ENCODE measurements around the gene CLMP.

CLMP gene

GRCh38 chr11:123045101-123045500 lies 149.9 kb downstream of the CLMP start:
- Histone ChIP-seq H3K36me3 (ENCODE audit: insufficient read depth, low read length) (no peaks in the 10 kb centered on the region), H4K20me1 (ENCODE audit: insufficient read depth, low read length) (no peaks in the 10 kb centered on the region), H3K4me3 (ENCODE audit: low read depth, low read length, poor library complexity, severe bottlenecking) (no peak overlapping the region), H3K9me2 (ENCODE audit: low read depth, low read length) (no peaks in the 10 kb centered on the region), H3F3A (ENCODE audit: insufficient read depth, low read length) (no peaks in the 10 kb centered on the region), H3K9ac (ENCODE audit: low read length) (no peak overlapping the region), H3K27me3 (ENCODE audit: insufficient read depth, low read length) (no peaks in the 10 kb centered on the region), H3K79me2 (ENCODE audit: insufficient read depth, low read length) (no peaks in the 10 kb centered on the region), H2AFZ (ENCODE audit: low read length) (no peak overlapping the region), H3K4me2 (ENCODE audit: low read length) (no peak overlapping the region), H3K9me3 (ENCODE audit: low read length) (no peaks in the 10 kb centered on the region), H3K4me1 (ENCODE audit: insufficient read depth, low read length, severe bottlenecking) (no peaks in the 10 kb centered on the region), H3K27ac (ENCODE audit: low read depth, low read length, poor library complexity, severe bottlenecking) (no peak overlapping the region)
- TF ChIP-seq, protein P1, sequence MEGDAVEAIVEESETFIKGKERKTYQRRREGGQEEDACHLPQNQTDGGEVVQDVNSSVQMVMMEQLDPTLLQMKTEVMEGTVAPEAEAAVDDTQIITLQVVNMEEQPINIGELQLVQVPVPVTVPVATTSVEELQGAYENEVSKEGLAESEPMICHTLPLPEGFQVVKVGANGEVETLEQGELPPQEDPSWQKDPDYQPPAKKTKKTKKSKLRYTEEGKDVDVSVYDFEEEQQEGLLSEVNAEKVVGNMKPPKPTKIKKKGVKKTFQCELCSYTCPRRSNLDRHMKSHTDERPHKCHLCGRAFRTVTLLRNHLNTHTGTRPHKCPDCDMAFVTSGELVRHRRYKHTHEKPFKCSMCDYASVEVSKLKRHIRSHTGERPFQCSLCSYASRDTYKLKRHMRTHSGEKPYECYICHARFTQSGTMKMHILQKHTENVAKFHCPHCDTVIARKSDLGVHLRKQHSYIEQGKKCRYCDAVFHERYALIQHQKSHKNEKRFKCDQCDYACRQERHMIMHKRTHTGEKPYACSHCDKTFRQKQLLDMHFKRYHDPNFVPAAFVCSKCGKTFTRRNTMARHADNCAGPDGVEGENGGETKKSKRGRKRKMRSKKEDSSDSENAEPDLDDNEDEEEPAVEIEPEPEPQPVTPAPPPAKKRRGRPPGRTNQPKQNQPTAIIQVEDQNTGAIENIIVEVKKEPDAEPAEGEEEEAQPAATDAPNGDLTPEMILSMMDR (IDR thresholded peaks at IDR 0.05; ENCODE audit: low read length): no peak
- no peak for TF ChIP-seq EZH2 (IDR thresholded peaks at IDR 0.05; ENCODE audit: borderline replicate concordance, low read length)

- no peak overlapping the region for H3K4me3 ChIP-seq (ENCODE audit: low read depth, low read length, poor library complexity, severe bottlenecking)
- no peaks in the 10 kb centered on the region for H4K20me1 ChIP-seq (ENCODE audit: insufficient read depth, low read length)
- H3K79me2 ChIP-seq (ENCODE audit: insufficient read depth, low read length): no peaks in the 10 kb centered on the region
- H3F3A ChIP-seq (ENCODE audit: insufficient read depth, low read length): no peaks in the 10 kb centered on the region
- H3K4me1 ChIP-seq (ENCODE audit: insufficient read depth, low read length, severe bottlenecking): no peaks in the 10 kb centered on the region
- H3K27me3 ChIP-seq (ENCODE audit: insufficient read depth, low read length): no peaks in the 10 kb centered on the region
- H3K4me2 ChIP-seq (ENCODE audit: low read length): no peak overlapping the region
- no peaks in the 10 kb centered on the region for H3K9me3 ChIP-seq (ENCODE audit: low read length)
- H2AFZ ChIP-seq (ENCODE audit: low read length): no peak overlapping the region
- H3K36me3 ChIP-seq (ENCODE audit: insufficient read depth, low read length): no peaks in the 10 kb centered on the region
- H3K9ac ChIP-seq (ENCODE audit: low read length): no peak overlapping the region
- no peak overlapping the region for H3K27ac ChIP-seq (ENCODE audit: low read depth, low read length, poor library complexity, severe bottlenecking)
- no peaks in the 10 kb centered on the region for H3K9me2 ChIP-seq (ENCODE audit: low read depth, low read length)
- TF ChIP-seq, protein P1 (IDR thresholded peaks at IDR 0.05; ENCODE audit: low read length): no peak
Measured at GRCh38 chr11:123041185-123041584, 153.9 kb downstream of the CLMP start.

DNA sequence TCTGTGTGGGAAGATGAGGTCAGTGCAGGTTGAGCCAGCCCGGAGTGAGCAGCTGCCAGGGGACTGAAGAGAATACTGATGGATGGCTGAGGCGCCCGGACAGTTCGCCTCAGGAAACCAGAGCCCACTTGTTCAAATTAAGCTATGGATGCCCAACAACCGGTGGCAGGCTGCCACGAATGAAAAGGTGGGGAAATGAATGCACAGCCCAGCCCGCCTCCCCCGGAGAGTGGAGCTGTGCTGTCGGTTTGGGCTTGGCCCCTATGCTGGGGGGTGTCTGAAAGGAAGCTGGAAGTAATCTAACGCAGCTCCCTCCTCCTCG lies 155.0 kb downstream of the CLMP start:
- H3K4me2 ChIP-seq (ENCODE audit: low read length): no peak overlapping the region
- no peaks in the 10 kb centered on the region for H3K9me2 ChIP-seq (ENCODE audit: low read depth, low read length)
- no peak for TF ChIP-seq EZH2 (IDR thresholded peaks at IDR 0.05; ENCODE audit: borderline replicate concordance, low read length)
- TF ChIP-seq, protein P1 (IDR thresholded peaks at IDR 0.05; ENCODE audit: low read length): no peak
- H3K9me3 ChIP-seq (ENCODE audit: low read length): no peaks in the 10 kb centered on the region
- no peak overlapping the region for H3K9ac ChIP-seq (ENCODE audit: low read length)
- no peaks in the 10 kb centered on the region for H3K4me1 ChIP-seq (ENCODE audit: insufficient read depth, low read length, severe bottlenecking)
- H4K20me1 ChIP-seq (ENCODE audit: insufficient read depth, low read length): no peaks in the 10 kb centered on the region
- no peaks in the 10 kb centered on the region for H3K36me3 ChIP-seq (ENCODE audit: insufficient read depth, low read length)
- H3K79me2 ChIP-seq (ENCODE audit: insufficient read depth, low read length): no peaks in the 10 kb centered on the region
- H3F3A ChIP-seq (ENCODE audit: insufficient read depth, low read length): no peaks in the 10 kb centered on the region
- no peak overlapping the region for H2AFZ ChIP-seq (ENCODE audit: low read length)
- H3K4me3 ChIP-seq (ENCODE audit: low read depth, low read length, poor library complexity, severe bottlenecking): no peak overlapping the region
- no peaks in the 10 kb centered on the region; the same call in 1 of the 2 replicates for H3K27me3 ChIP-seq (ENCODE audit: insufficient read depth, low read length)
- H3K27ac ChIP-seq (ENCODE audit: low read depth, low read length, poor library complexity, severe bottlenecking): no peak overlapping the region
